ENCODE measurements around the gene EEFSEC. TPM values are rescaled to one million over a fixed set of nuclear protein-coding genes. Genes with fewer than 3 reads are reported as not detected.

Gene EEFSEC
- total and polyA plus RNA-seq, 8 donors = 11.5 to 23.0 (median 19.9) TPM

DNA sequence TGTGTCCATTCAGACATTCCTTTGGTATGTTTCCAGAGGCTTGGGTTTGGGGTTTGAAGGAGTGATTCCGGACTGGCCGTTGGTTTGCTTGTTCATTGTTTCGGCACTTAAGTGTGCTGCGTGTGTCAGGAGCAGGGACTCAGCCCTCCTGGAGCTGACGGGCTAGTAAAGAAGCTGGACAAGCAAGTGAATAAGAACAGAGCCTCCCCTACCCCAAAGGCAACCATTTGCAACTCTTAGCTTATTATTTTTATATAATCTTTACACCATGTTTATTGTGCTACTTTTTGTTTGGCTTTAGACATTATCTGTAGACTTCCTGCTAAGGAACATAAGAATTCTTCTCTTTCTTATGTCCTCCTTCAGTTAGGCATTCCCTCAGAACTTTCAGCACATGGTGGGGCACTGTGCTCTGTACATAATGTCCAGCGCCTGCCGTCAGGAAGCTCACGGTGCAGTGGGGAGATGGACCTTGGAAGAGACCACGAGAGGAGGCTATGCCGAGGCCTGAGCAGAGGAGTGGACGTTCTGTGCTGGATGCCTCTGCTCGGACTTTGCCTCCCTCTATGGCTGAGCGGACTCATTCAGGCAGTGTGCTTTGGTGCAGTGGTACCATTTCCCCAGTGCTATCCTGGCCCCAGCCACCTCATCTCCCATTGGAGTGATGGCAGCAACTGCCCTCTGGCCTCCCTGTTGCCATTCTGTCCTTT lies 65.4 kb downstream of the EEFSEC start:
- ATAC-seq (peak; percentile 70), DNase-seq (peak in 1 of 4 donors; percentile 18)
- Histone ChIP-seq H3K36me3 (no peaks in the 10 kb centered on the region), H3K4me3 (no peak overlapping the region), H3K27ac (peak overlapping the region in 1 of 2 donors; percentile 10), H3K4me1 (peaks cover 3 to 6% of the 10 kb centered on the region in 2 donors), H3K27me3 (no peaks in the 10 kb centered on the region), H3K9me3 (peaks cover 0 to 16% of the 10 kb centered on the region in 2 donors)
- intact Hi-C loops (cut with DNase I) = no loop called here
- TF ChIP-seq, protein P1, sequence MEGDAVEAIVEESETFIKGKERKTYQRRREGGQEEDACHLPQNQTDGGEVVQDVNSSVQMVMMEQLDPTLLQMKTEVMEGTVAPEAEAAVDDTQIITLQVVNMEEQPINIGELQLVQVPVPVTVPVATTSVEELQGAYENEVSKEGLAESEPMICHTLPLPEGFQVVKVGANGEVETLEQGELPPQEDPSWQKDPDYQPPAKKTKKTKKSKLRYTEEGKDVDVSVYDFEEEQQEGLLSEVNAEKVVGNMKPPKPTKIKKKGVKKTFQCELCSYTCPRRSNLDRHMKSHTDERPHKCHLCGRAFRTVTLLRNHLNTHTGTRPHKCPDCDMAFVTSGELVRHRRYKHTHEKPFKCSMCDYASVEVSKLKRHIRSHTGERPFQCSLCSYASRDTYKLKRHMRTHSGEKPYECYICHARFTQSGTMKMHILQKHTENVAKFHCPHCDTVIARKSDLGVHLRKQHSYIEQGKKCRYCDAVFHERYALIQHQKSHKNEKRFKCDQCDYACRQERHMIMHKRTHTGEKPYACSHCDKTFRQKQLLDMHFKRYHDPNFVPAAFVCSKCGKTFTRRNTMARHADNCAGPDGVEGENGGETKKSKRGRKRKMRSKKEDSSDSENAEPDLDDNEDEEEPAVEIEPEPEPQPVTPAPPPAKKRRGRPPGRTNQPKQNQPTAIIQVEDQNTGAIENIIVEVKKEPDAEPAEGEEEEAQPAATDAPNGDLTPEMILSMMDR (IDR thresholded peaks at IDR 0.05) = no peak

DNA sequence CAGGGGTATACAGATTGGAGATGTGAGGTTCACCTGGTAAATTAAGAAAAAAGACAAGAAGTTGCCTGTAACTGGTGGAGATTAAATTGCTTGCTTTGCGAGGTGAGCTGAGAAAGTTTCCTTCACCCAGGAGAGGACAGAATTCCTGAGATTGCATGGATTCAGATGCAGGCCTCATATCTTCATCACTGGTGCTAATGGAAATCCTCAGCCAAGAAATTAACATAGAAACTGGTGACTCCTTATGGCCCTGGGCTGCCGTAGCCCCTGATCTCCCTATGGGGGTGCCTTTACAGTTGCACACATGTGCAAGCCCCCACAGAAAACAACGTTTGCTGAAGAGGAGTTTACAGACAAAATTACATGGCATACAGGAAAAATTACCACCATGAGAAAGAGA lies 68.0 kb downstream of the EEFSEC start:
- Histone ChIP-seq H3K4me1 (peaks cover 0 to 6% of the 10 kb centered on the region in 2 donors), H3K4me3 (no peak overlapping the region), H3K27me3 (no peaks in the 10 kb centered on the region), H3K9me3 (peaks cover 0 to 17% of the 10 kb centered on the region in 2 donors), H3K27ac (no peak overlapping the region), H3K36me3 (no peaks in the 10 kb centered on the region)
- intact Hi-C loops (cut with DNase I) = no loop called here
- TF ChIP-seq, protein P1 (IDR thresholded peaks at IDR 0.05) = no peak
- DNase-seq = no peak
- ATAC-seq = no peak

DNA sequence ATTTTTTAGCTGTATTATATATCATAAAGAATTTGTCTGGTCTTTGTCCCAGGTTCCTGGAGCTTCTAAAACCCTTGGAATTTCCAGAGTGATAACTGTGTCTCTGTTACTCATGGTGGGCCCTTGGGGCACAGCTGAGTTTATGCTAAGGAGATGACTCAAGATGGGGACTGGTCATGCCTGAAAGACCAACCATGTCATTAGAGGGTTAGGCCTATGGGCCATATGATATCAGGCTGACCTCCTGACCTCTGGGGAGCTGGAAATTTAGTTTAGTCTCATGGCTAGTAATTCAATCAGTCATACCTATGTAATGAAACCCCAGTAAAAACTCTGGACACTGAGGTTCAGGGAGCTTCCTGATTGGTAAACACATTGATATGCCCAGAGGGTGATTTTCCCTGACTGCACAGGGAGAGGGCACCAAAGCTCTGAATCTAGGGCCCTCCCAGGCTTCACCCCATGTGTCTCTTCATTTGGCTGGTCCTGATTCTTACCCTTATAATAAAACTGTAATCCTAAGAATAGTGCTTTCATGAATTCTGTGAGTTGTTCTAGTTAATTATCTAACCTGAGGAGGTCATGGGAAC lies 69.6 kb downstream of the EEFSEC start:
- Histone ChIP-seq H3K9me3 (peaks cover 0 to 17% of the 10 kb centered on the region in 2 donors), H3K27me3 (no peaks in the 10 kb centered on the region), H3K4me1 (peaks cover 0 to 3% of the 10 kb centered on the region in 2 donors), H3K4me3 (no peak overlapping the region), H3K36me3 (no peaks in the 10 kb centered on the region), H3K27ac (no peak overlapping the region)
- intact Hi-C loops (cut with DNase I) = no loop called here
- TF ChIP-seq, protein P1 (IDR thresholded peaks at IDR 0.05) = no peak
- ATAC-seq (no peak), DNase-seq (no peak)

DNA sequence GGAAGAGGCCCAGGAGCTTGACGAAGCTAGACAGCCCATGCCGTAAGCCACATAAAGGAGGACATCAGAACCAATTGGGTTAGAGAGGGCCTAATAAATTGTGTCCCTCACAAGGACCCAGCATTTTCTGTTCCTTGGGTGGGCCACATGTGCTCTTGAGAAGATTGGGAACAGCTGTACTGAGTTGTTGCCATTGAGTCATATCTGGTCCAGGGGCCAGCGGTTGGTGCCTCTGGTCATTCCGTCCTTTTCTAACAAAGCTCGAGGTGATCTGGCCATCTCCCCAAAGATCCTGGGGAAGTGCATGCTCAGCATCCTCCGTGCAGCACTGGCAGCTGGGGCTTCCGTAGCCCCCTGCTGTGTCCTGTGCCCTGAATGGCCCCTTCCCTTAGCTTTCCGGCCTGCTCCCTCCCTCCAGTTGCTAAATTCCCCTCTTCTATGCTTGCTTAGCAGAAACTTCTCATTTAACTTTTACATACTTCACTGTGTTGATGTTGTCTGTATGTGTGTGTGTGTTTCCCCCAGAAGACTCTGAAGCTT lies 73.0 kb downstream of the EEFSEC start:
- TF ChIP-seq, protein P1 (IDR thresholded peaks at IDR 0.05) = no peak
- no peaks in the 10 kb centered on the region for H3K27me3 ChIP-seq
- H3K4me1 ChIP-seq = no peaks in the 10 kb centered on the region
- no peak overlapping the region for H3K4me3 ChIP-seq
- no peak for ATAC-seq
- no peak overlapping the region for H3K27ac ChIP-seq
- intact Hi-C loops (cut with DNase I) = no loop called here
- H3K36me3 ChIP-seq = no peaks in the 10 kb centered on the region
- DNase-seq = no peak
- peaks cover 0 to 17% of the 10 kb centered on the region in 2 donors for H3K9me3 ChIP-seq

DNA sequence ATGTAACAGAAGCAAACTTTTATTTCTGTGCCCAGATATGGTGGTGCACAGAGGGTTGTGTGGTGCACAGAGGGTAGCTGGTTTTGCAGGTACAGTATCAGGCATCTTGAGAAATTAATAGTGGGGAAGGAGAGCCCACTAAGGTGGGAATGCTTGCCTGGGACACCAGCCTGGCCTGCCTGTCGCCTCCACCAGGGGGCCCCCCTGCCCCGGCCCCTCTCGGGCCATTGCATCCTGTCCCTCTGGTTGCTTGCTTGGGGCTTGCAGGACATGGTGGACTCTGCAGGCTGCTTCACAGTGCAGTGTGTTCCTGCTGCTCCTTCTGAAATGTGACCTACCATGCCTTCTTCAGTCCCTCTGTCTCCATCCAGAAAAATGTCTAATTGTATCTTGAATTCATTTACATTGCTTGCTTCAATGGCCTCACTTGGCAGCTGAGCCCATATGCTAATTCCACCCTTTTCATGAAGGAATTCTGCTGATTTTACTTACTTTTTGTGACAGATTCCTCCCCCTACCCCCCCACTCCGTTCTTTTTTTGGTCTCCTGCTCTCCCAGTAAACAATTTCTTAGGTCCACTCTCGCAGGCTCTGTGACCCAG lies 73.6 kb downstream of the EEFSEC start:
- DNase-seq (no peak), ATAC-seq (peak; percentile 74)
- no peaks in the 10 kb centered on the region for H3K4me1 ChIP-seq
- H3K27ac ChIP-seq = no peak overlapping the region
- no peaks in the 10 kb centered on the region for H3K36me3 ChIP-seq
- H3K9me3 ChIP-seq = peaks cover 0 to 17% of the 10 kb centered on the region in 2 donors
- TF ChIP-seq, protein P1 (IDR thresholded peaks at IDR 0.05) = peak; percentile 38 to 61
- no peaks in the 10 kb centered on the region for H3K27me3 ChIP-seq
- intact Hi-C loops (cut with DNase I) = no loop called here
- H3K4me3 ChIP-seq = no peak overlapping the region
